ENCODE measurements around the gene AQP3.

AQP3 gene

DNA sequence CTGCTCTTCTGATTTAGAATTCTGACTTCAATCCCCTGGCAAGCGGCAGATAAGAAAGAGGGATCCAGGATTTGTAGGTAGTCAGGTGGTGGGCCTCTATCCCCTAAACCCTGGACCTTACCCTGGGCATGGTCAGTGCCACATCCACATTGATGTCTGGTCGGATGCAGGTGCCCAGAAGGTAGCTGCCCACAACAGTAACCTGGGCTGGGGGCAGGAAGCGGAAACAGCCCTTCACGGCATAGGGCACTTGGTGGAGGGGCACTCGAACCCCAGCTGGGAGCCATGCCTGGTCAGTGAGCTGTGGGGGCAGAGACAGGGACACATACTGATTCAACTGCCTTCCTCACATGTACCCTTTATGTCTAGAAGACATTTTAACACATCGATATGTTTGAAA, 22.5 kb upstream of the AQP3 start:
- Histone ChIP-seq H3K4me3 (ENCODE audit: low read length) (no peak overlapping the region), H3K9me3 (ENCODE audit: low read length) (no peaks in the 10 kb centered on the region), H3K27me3 (ENCODE audit: insufficient read depth, low read length) (no peaks in the 10 kb centered on the region), H3K4me1 (ENCODE audit: insufficient read depth, low read length) (peaks cover 18% of the 10 kb centered on the region), H2AFZ (ENCODE audit: low read depth, low read length) (no peak overlapping the region), H3K36me3 (ENCODE audit: insufficient read depth, low read length) (peaks cover 62% of the 10 kb centered on the region)

GRCh38 chr9:33468797-33469621, 21.6 kb upstream of the AQP3 start:
- Histone ChIP-seq H3K27me3 (ENCODE audit: insufficient read depth, low read length) (no peaks in the 10 kb centered on the region), H3K9me3 (ENCODE audit: low read length) (no peaks in the 10 kb centered on the region), H2AFZ (ENCODE audit: low read depth, low read length) (no peak overlapping the region), H3K36me3 (ENCODE audit: insufficient read depth, low read length) (peaks cover 71% of the 10 kb centered on the region), H3K4me3 (ENCODE audit: low read length) (no peak overlapping the region), H3K4me1 (ENCODE audit: insufficient read depth, low read length) (peaks cover 14% of the 10 kb centered on the region)

DNA sequence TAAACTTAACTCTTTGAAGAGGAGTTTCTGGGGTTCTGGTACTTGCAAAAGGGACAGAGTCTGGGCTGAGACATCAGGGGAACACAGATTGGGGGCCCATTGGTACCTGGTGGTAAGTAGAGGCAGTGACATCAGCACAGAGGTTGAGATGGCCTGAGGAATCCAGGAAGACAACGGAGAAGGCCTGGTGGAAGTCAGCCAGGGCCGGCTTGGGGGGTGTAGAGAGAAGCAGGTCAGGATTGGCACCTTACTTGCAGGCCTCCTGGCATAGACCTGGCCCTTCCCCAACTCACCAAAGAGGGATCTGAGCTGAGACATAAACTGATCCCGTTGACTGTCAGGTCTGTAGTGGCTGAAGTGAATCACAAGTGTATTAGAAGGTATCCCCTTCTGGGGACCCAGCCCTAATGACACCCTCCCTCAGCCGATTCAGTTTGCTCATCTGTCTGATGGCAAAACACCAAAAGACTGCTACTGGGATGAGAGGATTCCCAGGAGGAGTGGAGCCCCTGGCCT, 20.9 kb upstream of the AQP3 start:
- H3K27me3 ChIP-seq (ENCODE audit: insufficient read depth, low read length): no peaks in the 10 kb centered on the region
- H3K36me3 ChIP-seq (ENCODE audit: insufficient read depth, low read length): peaks cover 78% of the 10 kb centered on the region
- no peak overlapping the region for H2AFZ ChIP-seq (ENCODE audit: low read depth, low read length)
- no peaks in the 10 kb centered on the region for H3K9me3 ChIP-seq (ENCODE audit: low read length)
- peaks cover 14% of the 10 kb centered on the region for H3K4me1 ChIP-seq (ENCODE audit: insufficient read depth, low read length)
- no peak overlapping the region for H3K4me3 ChIP-seq (ENCODE audit: low read length)

GRCh38 chr9:33467526-33467925, 20.1 kb upstream of the AQP3 start:
- no peak overlapping the region for H3K4me3 ChIP-seq (ENCODE audit: low read length)
- H3K36me3 ChIP-seq (ENCODE audit: insufficient read depth, low read length): peaks cover 85% of the 10 kb centered on the region
- no peaks in the 10 kb centered on the region for H3K9me3 ChIP-seq (ENCODE audit: low read length)

DNA sequence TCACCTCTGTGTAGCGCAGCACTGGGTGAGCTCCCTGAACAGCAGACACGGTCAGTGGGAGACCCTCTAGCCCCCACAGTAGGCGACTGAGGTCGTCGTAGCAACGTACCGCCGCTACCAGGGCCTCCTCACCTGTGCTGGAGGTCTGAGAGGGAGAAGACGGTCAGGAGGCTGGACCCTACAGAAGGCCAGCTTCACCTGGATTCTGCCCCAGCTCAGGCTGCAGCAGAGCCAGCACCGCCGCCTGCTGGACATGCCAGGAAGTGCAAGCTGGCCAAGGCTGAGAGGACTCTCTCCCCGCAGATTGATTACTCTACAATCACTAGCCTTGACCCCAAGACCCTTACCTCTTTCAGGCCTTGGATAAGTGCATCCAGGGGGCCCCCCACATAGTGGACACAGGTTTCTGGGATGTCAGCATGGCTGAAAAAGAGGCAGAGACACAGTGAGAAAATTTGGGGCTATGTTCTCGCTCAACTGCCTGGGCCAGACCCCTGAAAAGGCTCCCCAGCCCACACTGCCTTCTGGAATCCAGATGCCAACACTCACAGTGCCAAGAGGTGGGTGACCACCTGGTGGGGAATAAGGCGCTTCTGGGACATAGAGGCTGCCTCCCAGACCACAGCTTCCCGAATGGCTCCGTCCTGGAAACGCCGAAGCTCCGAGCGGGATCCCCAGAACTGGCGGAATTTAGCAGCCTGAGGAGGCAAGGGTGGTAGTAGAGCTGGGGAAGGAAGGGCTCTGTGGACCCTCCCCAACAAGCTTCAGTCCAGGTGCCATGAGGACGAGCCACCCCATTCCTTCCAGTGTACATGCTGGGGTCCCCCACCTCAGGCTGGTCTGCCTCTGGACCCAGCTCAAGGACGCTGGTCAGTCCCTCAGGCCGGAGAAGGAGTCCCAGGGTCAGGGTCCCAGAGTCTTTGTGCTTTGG, 19.4 kb upstream of the AQP3 start:
- Histone ChIP-seq H3K27me3 (ENCODE audit: insufficient read depth, low read length) (no peaks in the 10 kb centered on the region), H3K4me1 (ENCODE audit: insufficient read depth, low read length) (no peaks in the 10 kb centered on the region), H3K36me3 (ENCODE audit: insufficient read depth, low read length) (peaks cover 88% of the 10 kb centered on the region), H3K4me3 (ENCODE audit: low read length) (no peak overlapping the region), H2AFZ (ENCODE audit: low read depth, low read length) (no peak overlapping the region), H3K9me3 (ENCODE audit: low read length) (no peaks in the 10 kb centered on the region)

More at GRCh38 chr9:33467526-33467925, 20.1 kb upstream of the AQP3 start:
- no peak overlapping the region for H2AFZ ChIP-seq (ENCODE audit: low read depth, low read length)
- peaks cover 7% of the 10 kb centered on the region for H3K4me1 ChIP-seq (ENCODE audit: insufficient read depth, low read length)
- H3K27me3 ChIP-seq (ENCODE audit: insufficient read depth, low read length): no peaks in the 10 kb centered on the region

- Histone ChIP-seq H3K9me3 (ENCODE audit: low read length) (no peaks in the 10 kb centered on the region), H3K4me3 (ENCODE audit: low read length) (no peak overlapping the region), H3K4me1 (ENCODE audit: insufficient read depth, low read length) (no peaks in the 10 kb centered on the region), H2AFZ (ENCODE audit: low read depth, low read length) (no peak overlapping the region), H3K36me3 (ENCODE audit: insufficient read depth, low read length) (peaks cover 84% of the 10 kb centered on the region), H3K27me3 (ENCODE audit: insufficient read depth, low read length) (no peaks in the 10 kb centered on the region)
Measured at GRCh38 chr9:33465596-33466564, 18.5 kb upstream of the AQP3 start.

GRCh38 chr9:33465096-33465495, 17.7 kb upstream of the AQP3 start:
- peaks cover 82% of the 10 kb centered on the region for H3K36me3 ChIP-seq (ENCODE audit: insufficient read depth, low read length)
- no peak overlapping the region for H3K4me3 ChIP-seq (ENCODE audit: low read length)
- H2AFZ ChIP-seq (ENCODE audit: low read depth, low read length): no peak overlapping the region
- no peaks in the 10 kb centered on the region for H3K4me1 ChIP-seq (ENCODE audit: insufficient read depth, low read length)
- H3K9me3 ChIP-seq (ENCODE audit: low read length): no peaks in the 10 kb centered on the region
- H3K27me3 ChIP-seq (ENCODE audit: insufficient read depth, low read length): no peaks in the 10 kb centered on the region

- H3K36me3 ChIP-seq (ENCODE audit: insufficient read depth, low read length): peaks cover 73% of the 10 kb centered on the region
- no peaks in the 10 kb centered on the region for H3K27me3 ChIP-seq (ENCODE audit: insufficient read depth, low read length)
- no peaks in the 10 kb centered on the region for H3K9me3 ChIP-seq (ENCODE audit: low read length)
- H3K4me3 ChIP-seq (ENCODE audit: low read length): no peak overlapping the region
- H2AFZ ChIP-seq (ENCODE audit: low read depth, low read length): no peak overlapping the region
- no peaks in the 10 kb centered on the region for H3K4me1 ChIP-seq (ENCODE audit: insufficient read depth, low read length)
Measured at GRCh38 chr9:33464045-33464636, 16.7 kb upstream of the AQP3 start.

- H3K4me1 ChIP-seq (ENCODE audit: insufficient read depth, low read length): no peaks in the 10 kb centered on the region
- no peak overlapping the region for H2AFZ ChIP-seq (ENCODE audit: low read depth, low read length)
- peaks cover 63% of the 10 kb centered on the region for H3K36me3 ChIP-seq (ENCODE audit: insufficient read depth, low read length)
- H3K27me3 ChIP-seq (ENCODE audit: insufficient read depth, low read length): no peaks in the 10 kb centered on the region
- no peaks in the 10 kb centered on the region for H3K9me3 ChIP-seq (ENCODE audit: low read length)
- H3K4me3 ChIP-seq (ENCODE audit: low read length): no peak overlapping the region
Measured at GRCh38 chr9:33463151-33463550, 15.8 kb upstream of the AQP3 start.

- Histone ChIP-seq H3K4me1 (ENCODE audit: insufficient read depth, low read length) (no peaks in the 10 kb centered on the region), H3K4me3 (ENCODE audit: low read length) (no peak overlapping the region), H3K9me3 (ENCODE audit: low read length) (no peaks in the 10 kb centered on the region), H2AFZ (ENCODE audit: low read depth, low read length) (no peak overlapping the region), H3K27me3 (ENCODE audit: insufficient read depth, low read length) (no peaks in the 10 kb centered on the region), H3K36me3 (ENCODE audit: insufficient read depth, low read length) (peaks cover 50% of the 10 kb centered on the region)
Measured at GRCh38 chr9:33461492-33461891, 14.1 kb upstream of the AQP3 start.

DNA sequence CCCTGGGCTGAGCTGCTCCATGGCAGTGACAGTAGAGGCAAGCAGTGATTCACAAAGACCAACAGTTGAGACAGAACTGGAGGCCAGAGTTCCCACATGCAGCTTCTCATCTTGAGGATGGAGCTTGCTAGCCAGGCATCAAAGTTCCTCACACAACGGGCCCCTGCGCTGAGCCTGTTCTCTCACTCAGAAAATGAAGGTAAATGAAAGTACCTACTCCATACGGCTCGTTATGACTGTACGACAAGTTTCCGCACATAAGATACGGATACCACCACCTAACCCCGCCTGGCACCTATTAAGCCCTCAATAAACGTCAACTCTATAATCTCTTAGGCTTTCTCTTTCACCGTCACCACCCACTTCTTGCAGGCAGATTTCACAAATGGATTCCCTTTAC, 13.5 kb upstream of the AQP3 start:
- Histone ChIP-seq H3K4me1 (ENCODE audit: insufficient read depth, low read length) (no peaks in the 10 kb centered on the region), H3K9me3 (ENCODE audit: low read length) (no peaks in the 10 kb centered on the region), H2AFZ (ENCODE audit: low read depth, low read length) (no peak overlapping the region), H3K36me3 (ENCODE audit: insufficient read depth, low read length) (peaks cover 44% of the 10 kb centered on the region), H3K4me3 (ENCODE audit: low read length) (no peak overlapping the region), H3K27me3 (ENCODE audit: insufficient read depth, low read length) (no peaks in the 10 kb centered on the region)

DNA sequence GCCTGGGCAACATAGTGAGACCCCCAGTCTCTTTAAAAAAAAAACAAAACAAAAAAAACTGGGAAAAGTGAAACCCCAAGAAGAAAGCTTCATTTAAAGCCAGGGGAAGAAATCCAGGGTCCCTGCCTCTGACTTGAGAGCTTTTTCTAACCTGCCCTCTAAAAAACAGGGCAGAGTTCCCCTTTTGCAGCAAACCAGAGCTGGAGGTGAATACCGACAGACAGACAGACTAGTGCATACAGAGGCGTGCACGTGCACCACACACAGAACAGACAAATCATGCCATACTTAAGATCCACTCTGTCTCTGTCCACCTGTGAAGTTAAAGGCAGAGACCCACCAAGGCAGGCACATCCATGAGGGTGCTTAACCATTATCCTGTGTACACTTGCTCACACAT, 11.7 kb upstream of the AQP3 start:
- H3K9me3 ChIP-seq (ENCODE audit: low read length): no peaks in the 10 kb centered on the region
- H3K36me3 ChIP-seq (ENCODE audit: insufficient read depth, low read length): peaks cover 26% of the 10 kb centered on the region
- H3K27me3 ChIP-seq (ENCODE audit: insufficient read depth, low read length): no peaks in the 10 kb centered on the region
- no peak overlapping the region for H3K4me3 ChIP-seq (ENCODE audit: low read length)
- H3K4me1 ChIP-seq (ENCODE audit: insufficient read depth, low read length): no peaks in the 10 kb centered on the region
- H2AFZ ChIP-seq (ENCODE audit: low read depth, low read length): no peak overlapping the region

Measured in neuron (in vitro differentiated cells).